Muscle of back (tissue), 11 donors: ENCODE results near the gene TNFRSF19. TPM values are rescaled to one million over a fixed set of nuclear protein-coding genes. Genes with fewer than 3 reads are reported as not detected.

Experiments
- DNase-seq, 3 donors: peaks; one replicate each; pipeline versions ENCODE4 v3.0.0 to v3.0.0-alpha.2; 2013
- polyA plus RNA-seq, 10 donors: library from polyadenylated mRNA; unstranded; fragments of 120-200 nt; gene quantifications; one replicate each; pipeline ENCODE4 v1.2.1, GENCODE V29; 2013; ENCODE audit not compliant: insufficient read length in 10 of 10

The TNFRSF19 gene
- polyA plus RNA-seq, 10 donors: 12.7 to 77.1 (median 17.1) TPM

GRCh38 chr13:23715092-23715761 lies 145.0 kb downstream of the TNFRSF19 start:
- DNase-seq: no peak

- no peak for DNase-seq
Measured at GRCh38 chr13:23715762-23716235, 145.6 kb downstream of the TNFRSF19 start.

GRCh38 chr13:23716401-23716800 lies 146.2 kb downstream of the TNFRSF19 start:
- DNase-seq: no peak

GRCh38 chr13:23718996-23719395 lies 148.8 kb downstream of the TNFRSF19 start:
- DNase-seq: no peak

GRCh38 chr13:23722726-23723453 lies 152.7 kb downstream of the TNFRSF19 start:
- peak in 1 of 3 donors; percentile 11 for DNase-seq

- peak in 2 of 3 donors; percentile 14 to 53 for DNase-seq
Measured at GRCh38 chr13:23723471-23723870, 153.3 kb downstream of the TNFRSF19 start.

- DNase-seq: no peak
Measured at GRCh38 chr13:23724196-23724970, 154.2 kb downstream of the TNFRSF19 start.

Other genes starting within 250 kb of the TNFRSF19 start
- gene SACS, start 136.7 kb upstream of the TNFRSF19 start, polyA plus RNA-seq: 10 to 100 TPM; 45.2 to 81.5 (median 55.6) TPM